NT2/D1 (cell line): ENCODE data around the gene CHIC2.
"Not testable (repeated sequence)": the region's sequence is repeated elsewhere in the genome, so short reads cannot be mapped to it uniquely, and the experiment has no call there.

Source experiments
- DNase-seq: peaks from one replicate; pipeline ENCODE4 v3.0.0-alpha.2; 2011; ENCODE audit warnings: low read depth, low spot score
- H3K27me3 ChIP-seq: 2 replicates; pipeline ENCODE4 v1.6.0; 2011; ENCODE audit warnings: mild to moderate bottlenecking; ENCODE audit not compliant: insufficient read length, insufficient read depth
- H3K36me3 ChIP-seq: 2 replicates; pipeline ENCODE4 v1.6.1; 2011; ENCODE audit warnings: mild to moderate bottlenecking, low read length, mixed read lengths; ENCODE audit not compliant: insufficient read depth, insufficient read length
- H3K4me1 ChIP-seq: 2 replicates; pipeline ENCODE4 v1.5.1; 2011; ENCODE audit not compliant: insufficient read depth, insufficient read length
- H3K4me3 ChIP-seq: 2 replicates; pipeline ENCODE4 v1.5.1; 2011; ENCODE audit warnings: low read depth; ENCODE audit not compliant: insufficient read length
- H3K9ac ChIP-seq: 2 replicates; pipeline ENCODE4 v1.6.0; 2011; ENCODE audit warnings: low read depth; ENCODE audit not compliant: insufficient read length
- H3K9me3 ChIP-seq: 2 replicates; pipeline ENCODE4 v1.5.1; 2011; ENCODE audit warnings: mild to moderate bottlenecking, low read length; ENCODE audit not compliant: insufficient read depth
- SUZ12 ChIP-seq: IDR thresholded peaks from 2 replicates; pipeline ENCODE4 v1.6.1; 2011; ENCODE audit not compliant: insufficient read length, insufficient read depth; ENCODE audit errors: extremely low read depth
- YY1 ChIP-seq: IDR thresholded peaks from 2 replicates; pipeline ENCODE4 v1.6.1; 2011; ENCODE audit not compliant: insufficient read length, insufficient read depth
- ZNF274 ChIP-seq: IDR thresholded peaks from 2 replicates; pipeline ENCODE4 v1.6.1; 2011; ENCODE audit warnings: mild to moderate bottlenecking, low read depth, low read length

CHIC2 gene

GRCh38 chr4:54056360-54056759 is 8.0 kb downstream of the CHIC2 start:
- no peak overlapping the region for H3K4me3 ChIP-seq
- no peaks in the 10 kb centered on the region for H3K27me3 ChIP-seq
- TF ChIP-seq YY1 (no peak), SUZ12 (no peak), ZNF274 (no peak)
- H3K4me1 ChIP-seq: no peaks in the 10 kb centered on the region
- no peak for DNase-seq
- no peaks in the 10 kb centered on the region for H3K9me3 ChIP-seq
- no peak overlapping the region for H3K9ac ChIP-seq
- no peaks in the 10 kb centered on the region for H3K36me3 ChIP-seq

GRCh38 chr4:54055494-54055893 is 8.9 kb downstream of the CHIC2 start:
- H3K4me1 ChIP-seq: no peaks in the 10 kb centered on the region

GRCh38 chr4:54054501-54054900 is 9.9 kb downstream of the CHIC2 start:
- no peaks in the 10 kb centered on the region for H3K36me3 ChIP-seq
- TF ChIP-seq ZNF274 (no peak), YY1 (no peak), SUZ12 (no peak)
- H3K4me1 ChIP-seq: no peaks in the 10 kb centered on the region
- H3K27me3 ChIP-seq: no peaks in the 10 kb centered on the region
- H3K9ac ChIP-seq: no peak overlapping the region
- H3K4me3 ChIP-seq: no peak overlapping the region
- DNase-seq: no peak
- no peaks in the 10 kb centered on the region for H3K9me3 ChIP-seq

More at GRCh38 chr4:54055494-54055893, 8.9 kb downstream of the CHIC2 start:
- no peak for TF ChIP-seq ZNF274
- no peaks in the 10 kb centered on the region for H3K27me3 ChIP-seq
- no peak overlapping the region for H3K4me3 ChIP-seq
- H3K9ac ChIP-seq: no peak overlapping the region
- H3K9me3 ChIP-seq: no peaks in the 10 kb centered on the region
- H3K36me3 ChIP-seq: no peaks in the 10 kb centered on the region
- DNase-seq: no peak

GRCh38 chr4:54053322-54053721 is 11.1 kb downstream of the CHIC2 start:
- H3K9ac ChIP-seq, H3K27me3 ChIP-seq, H3K36me3 ChIP-seq, H3K9me3 ChIP-seq, H3K4me3 ChIP-seq, DNase-seq, H3K4me1 ChIP-seq: not testable (repeated sequence)

GRCh38 chr4:54050214-54050904 is 14.0 kb downstream of the CHIC2 start:
- no peaks in the 10 kb centered on the region for H3K9me3 ChIP-seq
- H3K4me3 ChIP-seq: no peak overlapping the region
- no peaks in the 10 kb centered on the region for H3K4me1 ChIP-seq
- H3K27me3 ChIP-seq: no peaks in the 10 kb centered on the region
- no peak for TF ChIP-seq SUZ12
- no peak for TF ChIP-seq ZNF274
- TF ChIP-seq YY1: no peak
- no peak for DNase-seq
- H3K9ac ChIP-seq: no peak overlapping the region
- H3K36me3 ChIP-seq: no peaks in the 10 kb centered on the region

GRCh38 chr4:54043630-54044029 is 20.8 kb downstream of the CHIC2 start:
- not testable (repeated sequence) for H3K27me3 ChIP-seq, H3K4me3 ChIP-seq, H3K36me3 ChIP-seq, H3K4me1 ChIP-seq, DNase-seq, H3K9ac ChIP-seq, H3K9me3 ChIP-seq

GRCh38 chr4:54041933-54042332 is 22.5 kb downstream of the CHIC2 start:
- Histone ChIP-seq H3K9ac (no peak overlapping the region), H3K9me3 (no peaks in the 10 kb centered on the region), H3K36me3 (no peaks in the 10 kb centered on the region), H3K4me1 (no peaks in the 10 kb centered on the region), H3K27me3 (no peaks in the 10 kb centered on the region), H3K4me3 (no peak overlapping the region)
- TF ChIP-seq SUZ12: no peak
- no peak for TF ChIP-seq YY1
- no peak for TF ChIP-seq ZNF274
- DNase-seq: no peak

- no peak for DNase-seq
- no peak for TF ChIP-seq SUZ12
- TF ChIP-seq YY1: no peak
- TF ChIP-seq ZNF274: no peak
- Histone ChIP-seq H3K9me3 (no peaks in the 10 kb centered on the region), H3K36me3 (no peaks in the 10 kb centered on the region), H3K4me1 (no peaks in the 10 kb centered on the region), H3K27me3 (no peaks in the 10 kb centered on the region), H3K9ac (no peak overlapping the region), H3K4me3 (no peak overlapping the region)
Measured at GRCh38 chr4:54041100-54041499, 23.3 kb downstream of the CHIC2 start.
